ENCODE results near the gene KSR2.
A peak's percentile ranks its signal among the peaks of the same experiment; 100 is the strongest.

KSR2 gene

GRCh38 chr12:117968826-117969659, at the start of gene KSR2:
TSS of gene KSR2 (minus strand) at chr12:117968990. CDS start at chr12:117968255, 735 bp downstream.
- TF ChIP-seq CTCF (IDR thresholded peaks at IDR 0.05; ENCODE audit: extremely low read depth, insufficient read depth, missing control alignments), result no peak
- in situ Hi-C loops (cut with MboI; ENCODE audit: low pct_unique_long_range_greater_than_20kb, low sequenced_read_pairs, unreplicated experiment), result no loop called here
- DNase-seq (ENCODE audit: low spot score), result peak; percentile 89

GRCh38 chr12:118017926-118018325, 49.1 kb upstream of the KSR2 start:
- no peak for DNase-seq (ENCODE audit: low spot score)
- no peak for TF ChIP-seq CTCF (IDR thresholded peaks at IDR 0.05; ENCODE audit: extremely low read depth, insufficient read depth, missing control alignments)
- in situ Hi-C loops (cut with MboI; ENCODE audit: low pct_unique_long_range_greater_than_20kb, low sequenced_read_pairs, unreplicated experiment), result no loop called here

- peak; percentile 98 for DNase-seq (ENCODE audit: low spot score)
- in situ Hi-C loops (cut with MboI; ENCODE audit: low pct_unique_long_range_greater_than_20kb, low sequenced_read_pairs, unreplicated experiment), result no loop called here
- TF ChIP-seq CTCF (IDR thresholded peaks at IDR 0.05; ENCODE audit: extremely low read depth, insufficient read depth, missing control alignments), result no peak
These were observed 47.9 kb upstream of the KSR2 start, which contains the start of gene RFC5 for GRCh38 chr12:118016424-118017264. TSS of gene RFC5 (plus strand) at chr12:118016703. CDS start at chr12:118016828, 125 bp downstream.

- no peak for TF ChIP-seq CTCF (IDR thresholded peaks at IDR 0.05; ENCODE audit: extremely low read depth, insufficient read depth, missing control alignments)
- no peak for DNase-seq (ENCODE audit: low spot score)
- in situ Hi-C loops (cut with MboI; ENCODE audit: low pct_unique_long_range_greater_than_20kb, low sequenced_read_pairs, unreplicated experiment), result no loop called here
These were observed 47.2 kb upstream of the KSR2 start for GRCh38 chr12:118015944-118016343.

GRCh38 chr12:118015306-118015705, 46.5 kb upstream of the KSR2 start:
- in situ Hi-C loops (cut with MboI; ENCODE audit: low pct_unique_long_range_greater_than_20kb, low sequenced_read_pairs, unreplicated experiment), result no loop called here
- TF ChIP-seq CTCF (IDR thresholded peaks at IDR 0.05; ENCODE audit: extremely low read depth, insufficient read depth, missing control alignments), result no peak
- DNase-seq (ENCODE audit: low spot score), result no peak

- no peak for TF ChIP-seq CTCF (IDR thresholded peaks at IDR 0.05; ENCODE audit: extremely low read depth, insufficient read depth, missing control alignments)
- DNase-seq (ENCODE audit: low spot score), result no peak
- in situ Hi-C loops (cut with MboI; ENCODE audit: low pct_unique_long_range_greater_than_20kb, low sequenced_read_pairs, unreplicated experiment), result no loop called here
These were observed 44.5 kb upstream of the KSR2 start for GRCh38 chr12:118013283-118013682.
